Osteoblast (primary cell): ENCODE results near the gene CSF2. TPM values are rescaled to one million over a fixed set of nuclear protein-coding genes. Genes with fewer than 3 reads are reported as not detected.
"Not testable (repeated sequence)": the region's sequence is repeated elsewhere in the genome, so short reads cannot be mapped to it uniquely, and the experiment has no call there.

ENCODE experiments used
- DNase-seq: peaks from one replicate; pipeline ENCODE4 v3.0.0; 2011; ENCODE audit warnings: low spot score, mixed read lengths; ENCODE audit not compliant: insufficient read length; ENCODE audit errors: missing footprints
- H2AFZ ChIP-seq: 2 replicates; pipeline ENCODE4 v1.6.0; 2011; ENCODE audit warnings: mild to moderate bottlenecking, low read length
- H3K27ac ChIP-seq: 2 replicates; pipeline ENCODE4 v1.5.1; 2011; ENCODE audit warnings: mild to moderate bottlenecking, low read depth, low read length, moderate library complexity
- H3K27me3 ChIP-seq: 2 replicates; pipeline ENCODE4 v1.6.0; 2012; ENCODE audit warnings: mild to moderate bottlenecking, control low read depth, inconsistent platforms, low read length, moderate library complexity; ENCODE audit not compliant: insufficient read depth
- H3K36me3 ChIP-seq: 2 replicates; pipeline ENCODE4 v1.5.1; 2011; ENCODE audit warnings: mild to moderate bottlenecking, low read length, control low read depth, moderate library complexity; ENCODE audit not compliant: insufficient read depth
- H3K4me1 ChIP-seq: 2 replicates; pipeline ENCODE4 v1.5.1; 2011; ENCODE audit warnings: mild to moderate bottlenecking, low read length, control low read depth, moderate library complexity; ENCODE audit not compliant: insufficient read depth
- H3K4me2 ChIP-seq: 2 replicates; pipeline ENCODE4 v1.6.0; 2011; ENCODE audit warnings: mild to moderate bottlenecking, low read length; ENCODE audit not compliant: insufficient read depth
- H3K4me3 ChIP-seq: fragments of 200-600 bp; sonication (generic); 3 replicates; pipeline ENCODE4 v1.5.1; 2012; ENCODE audit warnings: mild to moderate bottlenecking, low read length, inconsistent platforms; ENCODE audit not compliant: insufficient read depth
- H3K79me2 ChIP-seq: 2 replicates; pipeline ENCODE4 v1.6.0; 2012; ENCODE audit warnings: mild to moderate bottlenecking, low read length, control low read depth, inconsistent platforms; ENCODE audit not compliant: insufficient read depth
- H3K9me3 ChIP-seq: 2 replicates; pipeline ENCODE4 v1.5.1; 2011; ENCODE audit warnings: low read depth, low read length, control low read depth
- H4K20me1 ChIP-seq: 2 replicates; pipeline ENCODE4 v1.6.0; 2012; ENCODE audit warnings: mild to moderate bottlenecking, low read length, control low read depth; ENCODE audit not compliant: insufficient read depth
- total RNA-seq: library from RNA; depleted of rRNA; stranded (reverse); fragments of >200 nt; gene quantifications from 2 replicates; pipeline ENCODE4 v1.2.3, GENCODE V29; 2012
- TF ChIP-seq, protein P1 (sequence below): IDR thresholded peaks from 2 replicates; pipeline ENCODE4 v1.5.1; 2011; ENCODE audit warnings: mild to moderate bottlenecking, low read depth, low read length, moderate library complexity; ENCODE audit errors: extremely low read depth

Gene CSF2
- total RNA-seq, 1 donor = not detected

DNA sequence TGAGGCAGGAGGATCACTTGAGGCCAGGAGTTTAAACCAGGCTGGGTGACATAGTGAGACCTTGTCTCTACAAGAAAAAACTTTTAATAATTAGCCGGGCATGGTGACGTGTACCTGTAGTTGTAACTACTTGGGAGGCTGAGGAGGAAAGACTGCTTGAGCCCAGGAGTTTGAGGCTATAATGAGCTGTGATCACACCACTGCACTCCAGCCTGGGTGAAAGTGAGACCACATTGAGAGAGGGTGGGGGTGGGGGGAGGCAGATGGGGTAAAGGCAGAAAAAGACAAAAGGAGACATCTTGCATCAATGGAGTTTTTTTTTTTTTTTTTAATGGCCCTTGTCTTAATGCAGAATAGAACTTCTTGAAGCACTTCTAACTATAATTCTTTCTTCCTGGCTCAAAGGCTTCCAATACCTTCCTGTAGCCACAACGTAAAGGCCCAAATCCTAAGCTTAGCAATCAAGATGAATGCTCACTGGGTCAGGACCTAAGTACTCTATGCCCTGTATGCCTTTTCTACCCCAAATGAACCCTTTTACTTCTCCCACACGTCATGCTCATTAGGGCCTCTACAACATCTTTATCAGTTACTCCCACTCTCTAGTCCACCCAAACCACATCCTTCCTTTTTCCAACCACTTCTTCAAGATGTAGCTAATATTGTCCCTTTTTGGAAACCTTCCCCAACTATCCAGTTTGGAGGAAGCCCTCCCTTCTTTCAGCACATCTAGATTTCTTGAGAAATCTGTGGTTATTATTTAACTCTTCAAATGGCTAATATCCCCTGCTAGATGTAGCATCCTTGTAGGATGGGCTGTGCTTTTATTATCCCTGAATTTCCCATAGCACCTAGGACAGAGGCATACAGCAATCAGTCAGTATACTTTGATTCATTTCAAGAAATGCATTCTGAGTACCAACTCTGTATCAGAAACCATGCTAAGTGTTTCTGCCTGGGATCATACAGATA is 40.8 kb downstream of the CSF2 start:
- Histone ChIP-seq H3K27me3 (peaks cover 10% of the 10 kb centered on the region), H3K79me2 (no peaks in the 10 kb centered on the region), H3K36me3 (no peaks in the 10 kb centered on the region), H3K27ac (no peak overlapping the region), H3K4me1 (no peaks in the 10 kb centered on the region), H4K20me1 (no peaks in the 10 kb centered on the region), H3K4me3 (no peak overlapping the region), H3K9me3 (no peaks in the 10 kb centered on the region), H2AFZ (no peak overlapping the region), H3K4me2 (no peak overlapping the region)
- TF ChIP-seq, protein P1, sequence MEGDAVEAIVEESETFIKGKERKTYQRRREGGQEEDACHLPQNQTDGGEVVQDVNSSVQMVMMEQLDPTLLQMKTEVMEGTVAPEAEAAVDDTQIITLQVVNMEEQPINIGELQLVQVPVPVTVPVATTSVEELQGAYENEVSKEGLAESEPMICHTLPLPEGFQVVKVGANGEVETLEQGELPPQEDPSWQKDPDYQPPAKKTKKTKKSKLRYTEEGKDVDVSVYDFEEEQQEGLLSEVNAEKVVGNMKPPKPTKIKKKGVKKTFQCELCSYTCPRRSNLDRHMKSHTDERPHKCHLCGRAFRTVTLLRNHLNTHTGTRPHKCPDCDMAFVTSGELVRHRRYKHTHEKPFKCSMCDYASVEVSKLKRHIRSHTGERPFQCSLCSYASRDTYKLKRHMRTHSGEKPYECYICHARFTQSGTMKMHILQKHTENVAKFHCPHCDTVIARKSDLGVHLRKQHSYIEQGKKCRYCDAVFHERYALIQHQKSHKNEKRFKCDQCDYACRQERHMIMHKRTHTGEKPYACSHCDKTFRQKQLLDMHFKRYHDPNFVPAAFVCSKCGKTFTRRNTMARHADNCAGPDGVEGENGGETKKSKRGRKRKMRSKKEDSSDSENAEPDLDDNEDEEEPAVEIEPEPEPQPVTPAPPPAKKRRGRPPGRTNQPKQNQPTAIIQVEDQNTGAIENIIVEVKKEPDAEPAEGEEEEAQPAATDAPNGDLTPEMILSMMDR = no peak
- no peak for DNase-seq

GRCh38 chr5:132115375-132115774 is 41.8 kb downstream of the CSF2 start:
- H3K4me2 ChIP-seq = no peak overlapping the region
- no peaks in the 10 kb centered on the region for H3K36me3 ChIP-seq
- H3K79me2 ChIP-seq = no peaks in the 10 kb centered on the region
- H3K4me3 ChIP-seq = no peak overlapping the region
- no peak overlapping the region for H3K27ac ChIP-seq
- no peaks in the 10 kb centered on the region for H3K4me1 ChIP-seq
- TF ChIP-seq, protein P1 = no peak
- H3K9me3 ChIP-seq = no peaks in the 10 kb centered on the region
- no peak for DNase-seq
- H2AFZ ChIP-seq = no peak overlapping the region
- H4K20me1 ChIP-seq = no peaks in the 10 kb centered on the region
- peaks cover 10% of the 10 kb centered on the region for H3K27me3 ChIP-seq

DNA sequence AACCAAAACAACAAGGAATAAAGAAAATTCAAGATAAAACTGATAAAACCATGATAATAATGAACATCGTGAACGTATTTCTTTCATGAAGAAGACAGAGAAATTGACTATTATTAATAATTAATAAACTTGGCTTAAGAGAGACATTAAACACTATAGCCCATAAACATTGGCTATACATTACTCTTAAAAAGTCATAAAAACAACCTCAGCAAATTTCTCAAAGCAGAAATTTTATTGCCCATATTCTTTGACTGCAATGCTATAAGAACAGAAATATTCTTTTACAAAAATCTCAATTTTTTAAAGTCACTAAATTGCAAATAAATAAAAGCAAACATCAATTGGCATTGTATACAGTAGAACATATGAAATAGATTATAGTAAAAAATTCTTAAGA is 42.5 kb downstream of the CSF2 start:
- TF ChIP-seq, protein P1 = no peak
- Histone ChIP-seq H3K9me3 (no peaks in the 10 kb centered on the region), H3K4me3 (no peak overlapping the region), H3K79me2 (no peaks in the 10 kb centered on the region), H3K27me3 (peaks cover 10% of the 10 kb centered on the region), H3K4me2 (no peak overlapping the region), H3K27ac (no peak overlapping the region), H2AFZ (no peak overlapping the region), H3K4me1 (no peaks in the 10 kb centered on the region), H4K20me1 (no peaks in the 10 kb centered on the region), H3K36me3 (no peaks in the 10 kb centered on the region)
- no peak for DNase-seq

- not testable (repeated sequence) for H3K79me2 ChIP-seq, H3K36me3 ChIP-seq, H2AFZ ChIP-seq, H4K20me1 ChIP-seq, H3K27ac ChIP-seq, H3K4me2 ChIP-seq, H3K4me3 ChIP-seq, H3K4me1 ChIP-seq, H3K9me3 ChIP-seq, DNase-seq
- peaks cover 10% of the 10 kb centered on the region for H3K27me3 ChIP-seq
Observed at GRCh38 chr5:132116909-132117489, 43.4 kb downstream of the CSF2 start.

GRCh38 chr5:132120717-132121116 is 47.1 kb downstream of the CSF2 start:
- not testable (repeated sequence) for H3K79me2 ChIP-seq, H3K4me2 ChIP-seq, H3K4me3 ChIP-seq, H3K9me3 ChIP-seq, H3K4me1 ChIP-seq, H2AFZ ChIP-seq, H3K36me3 ChIP-seq, H3K27ac ChIP-seq, H4K20me1 ChIP-seq, DNase-seq
- H3K27me3 ChIP-seq = peaks cover 10% of the 10 kb centered on the region

- H3K4me2 ChIP-seq, H3K27me3 ChIP-seq, H3K79me2 ChIP-seq, H3K36me3 ChIP-seq, DNase-seq, H3K9me3 ChIP-seq, H2AFZ ChIP-seq, H3K27ac ChIP-seq, H4K20me1 ChIP-seq, H3K4me3 ChIP-seq, H3K4me1 ChIP-seq: not testable (repeated sequence)
Observed at GRCh38 chr5:132122971-132123370, 49.4 kb downstream of the CSF2 start.
